ENCODE results near the gene CCDC197.

The CCDC197 gene

GRCh38 chr14:93961620-93962019 is 35.5 kb upstream of the CCDC197 start:
- DNase-seq (ENCODE audit: low read depth): no peak

- peak; percentile 46 for DNase-seq (ENCODE audit: low read depth)
Measured at GRCh38 chr14:93962701-93963601, 34.1 kb upstream of the CCDC197 start.

GRCh38 chr14:93963692-93964091 is 33.4 kb upstream of the CCDC197 start:
- no peak for DNase-seq (ENCODE audit: low read depth)

GRCh38 chr14:93964281-93964680 is 32.8 kb upstream of the CCDC197 start:
- DNase-seq (ENCODE audit: low read depth): no peak

- DNase-seq (ENCODE audit: low read depth): no peak
Measured at GRCh38 chr14:93964820-93965286, 32.2 kb upstream of the CCDC197 start.

GRCh38 chr14:93965287-93965821 is 31.7 kb upstream of the CCDC197 start:
- DNase-seq (ENCODE audit: low read depth): no peak

GRCh38 chr14:93965946-93966474 is 31.1 kb upstream of the CCDC197 start:
- DNase-seq (ENCODE audit: low read depth): no peak

- DNase-seq (ENCODE audit: low read depth): no peak
Measured at GRCh38 chr14:93967637-93968250, 29.4 kb upstream of the CCDC197 start.

- DNase-seq (ENCODE audit: low read depth): no peak
Measured at GRCh38 chr14:93969082-93969828, 27.8 kb upstream of the CCDC197 start.

- peak; percentile 56 for DNase-seq (ENCODE audit: low read depth)
Measured at GRCh38 chr14:93970585-93970964, 26.5 kb upstream of the CCDC197 start.

GRCh38 chr14:93970965-93971634 is 26.0 kb upstream of the CCDC197 start:
- DNase-seq (ENCODE audit: low read depth): peak; percentile 31

- no peak for DNase-seq (ENCODE audit: low read depth)
Measured at GRCh38 chr14:93971635-93972027, 25.5 kb upstream of the CCDC197 start.

- DNase-seq (ENCODE audit: low read depth): no peak
Measured at GRCh38 chr14:93972618-93973205, 24.4 kb upstream of the CCDC197 start.

GRCh38 chr14:93973607-93974006 is 23.5 kb upstream of the CCDC197 start:
- no peak for DNase-seq (ENCODE audit: low read depth)

- DNase-seq (ENCODE audit: low read depth): no peak
Measured at GRCh38 chr14:93974299-93974698, 22.8 kb upstream of the CCDC197 start.

GRCh38 chr14:93974833-93975232 is 22.3 kb upstream of the CCDC197 start:
- DNase-seq (ENCODE audit: low read depth): no peak

- DNase-seq (ENCODE audit: low read depth): no peak
Measured at GRCh38 chr14:93975791-93976476, 21.2 kb upstream of the CCDC197 start.

- DNase-seq (ENCODE audit: low read depth): no peak
Measured at GRCh38 chr14:93976477-93977057, 20.5 kb upstream of the CCDC197 start, which contains the start of gene ASB2. Gene ASB2, minus strand, starts transcription at chr14:93976570. Its CDS starts 12,031 bp downstream, at chr14:93964539.

GRCh38 chr14:93977171-93977570 is 19.9 kb upstream of the CCDC197 start:
- no peak for DNase-seq (ENCODE audit: low read depth)
